ENCODE data around the gene ZNF614. TPM values are rescaled to one million over a fixed set of nuclear protein-coding genes. Genes with fewer than 3 reads are reported as not detected.
A peak's percentile ranks its signal among the peaks of the same experiment; 100 is the strongest.

The ZNF614 gene
- total RNA-seq, 1 donor from 2014 or later, result 9.9 TPM

DNA sequence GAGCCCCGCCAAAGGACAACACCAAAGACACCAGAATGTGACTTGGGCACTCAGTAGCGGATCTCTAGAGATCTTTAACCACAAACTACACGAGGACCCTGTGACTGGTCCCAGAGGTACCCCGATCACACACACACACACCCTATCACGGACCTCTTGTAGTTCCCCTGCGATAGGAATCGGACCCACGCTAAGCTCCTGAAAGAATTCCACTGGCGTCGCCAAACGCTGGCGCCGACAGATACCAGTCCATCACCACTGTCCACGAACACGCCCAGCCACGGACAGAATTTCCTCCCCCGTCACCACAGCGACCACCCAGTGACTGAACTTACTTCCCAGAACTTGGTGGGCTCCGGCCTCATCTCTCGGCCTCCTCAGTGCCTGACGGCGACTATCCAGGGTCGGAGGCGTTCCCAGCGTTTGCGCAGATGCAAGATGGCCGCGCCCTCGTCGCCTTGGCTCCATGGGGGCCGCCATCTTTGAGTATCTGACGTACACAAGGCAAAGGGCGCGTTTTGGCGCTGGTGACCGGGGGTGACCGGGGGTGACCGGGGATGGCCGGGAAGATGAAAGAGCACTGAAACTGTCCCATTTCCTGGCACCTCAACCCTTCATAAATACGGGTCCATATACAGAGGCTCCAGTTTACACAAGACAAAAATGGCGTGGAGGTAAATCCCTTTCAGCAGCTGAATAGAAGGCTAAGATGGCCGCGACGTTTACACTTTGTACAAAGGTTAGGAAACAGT lies 20.2 kb downstream of the ZNF614 start, which contains the start of gene ZNF615:
Gene ZNF615, minus strand, starts transcription at position 406 of the 752 bp plus-strand sequence. CDS start 4,500 bp downstream, outside the sequence.
- H3K4me1 Mint-ChIP-seq (ENCODE audit: low read depth, unreplicated experiment), result no peaks in the 10 kb centered on the region
- peak within 1 kb of the TSS; percentile 94 for H3K27ac Mint-ChIP-seq (ENCODE audit: unreplicated experiment)
- H3K9me3 ChIP-seq (ENCODE audit: insufficient read depth, low read depth, low read length), result peaks cover 5% of the 10 kb centered on the region
- no peaks in the 10 kb centered on the region for H3K27me3 ChIP-seq (ENCODE audit: insufficient read depth, low read length)
- no peaks in the 10 kb centered on the region for H3K36me3 ChIP-seq (ENCODE audit: insufficient read depth, low read length)
- peaks cover 17% of the 10 kb centered on the region for H3K36me3 Mint-ChIP-seq (ENCODE audit: low read depth, unreplicated experiment)
- H3K27ac ChIP-seq (ENCODE audit: low read depth, low read length), result peak within 1 kb of the TSS; percentile 81
- H4K20me1 ChIP-seq (ENCODE audit: insufficient read depth, low read length), result no peaks in the 10 kb centered on the region
- peaks cover 25% of the 10 kb centered on the region for H3K79me2 ChIP-seq (ENCODE audit: insufficient read depth, low read length)
- H3K4me1 ChIP-seq (ENCODE audit: insufficient read depth, low read length), result peaks cover 7% of the 10 kb centered on the region
- H3K9ac ChIP-seq (ENCODE audit: low read length), result peak within 1 kb of the TSS; percentile 91
- no peak for FAIRE-seq
- peak within 1 kb of the TSS; percentile 97 for H3K4me3 Mint-ChIP-seq (ENCODE audit: unreplicated experiment)
- DNase-seq (ENCODE audit: low read depth), result peak; percentile 70
- peak within 1 kb of the TSS; percentile 100 for H2AFZ ChIP-seq (ENCODE audit: low read depth, low read length)
- peak within 1 kb of the TSS; percentile 98 for H3K4me3 ChIP-seq (ENCODE audit: insufficient read depth, low read depth, low read length)
- no peaks in the 10 kb centered on the region for H3K27me3 Mint-ChIP-seq (ENCODE audit: low read depth, unreplicated experiment)
- peaks cover 10% of the 10 kb centered on the region for H3K9me3 Mint-ChIP-seq (ENCODE audit: unreplicated experiment)
- peak within 1 kb of the TSS; percentile 89 for H3K4me2 ChIP-seq (ENCODE audit: low read length)
- no peak for TF ChIP-seq EZH2 (IDR thresholded peaks at IDR 0.05; ENCODE audit: insufficient read depth, low read length)
- TF ChIP-seq CTCF (IDR thresholded peaks at IDR 0.05; ENCODE audit: insufficient read depth, low read depth, low read length), result no peak

- Mint-ChIP-seq H3K4me1 (ENCODE audit: low read depth, unreplicated experiment) (no peaks in the 10 kb centered on the region), H3K27me3 (ENCODE audit: low read depth, unreplicated experiment) (no peaks in the 10 kb centered on the region), H3K27ac (ENCODE audit: unreplicated experiment) (peak overlapping the region; percentile 94), H3K9me3 (ENCODE audit: unreplicated experiment) (peaks cover 10% of the 10 kb centered on the region), H3K36me3 (ENCODE audit: low read depth, unreplicated experiment) (peaks cover 13% of the 10 kb centered on the region), H3K4me3 (ENCODE audit: unreplicated experiment) (peak overlapping the region; percentile 97)
- Histone ChIP-seq H4K20me1 (ENCODE audit: insufficient read depth, low read length) (no peaks in the 10 kb centered on the region), H3K36me3 (ENCODE audit: insufficient read depth, low read length) (peaks cover under 1% of the 10 kb centered on the region), H3K27me3 (ENCODE audit: insufficient read depth, low read length) (no peaks in the 10 kb centered on the region), H3K27ac (ENCODE audit: low read depth, low read length) (peak overlapping the region; percentile 81), H3K4me3 (ENCODE audit: insufficient read depth, low read depth, low read length) (peak overlapping the region; percentile 98), H3K79me2 (ENCODE audit: insufficient read depth, low read length) (peaks cover 25% of the 10 kb centered on the region), H3K9ac (ENCODE audit: low read length) (peak overlapping the region; percentile 91), H2AFZ (ENCODE audit: low read depth, low read length) (peak overlapping the region; percentile 100), H3K4me2 (ENCODE audit: low read length) (peak overlapping the region; percentile 89), H3K9me3 (ENCODE audit: insufficient read depth, low read depth, low read length) (peaks cover 5% of the 10 kb centered on the region), H3K4me1 (ENCODE audit: insufficient read depth, low read length) (peaks cover 7% of the 10 kb centered on the region)
- FAIRE-seq (no peak), DNase-seq (ENCODE audit: low read depth) (no peak)
- no peak for TF ChIP-seq EZH2 (IDR thresholded peaks at IDR 0.05; ENCODE audit: insufficient read depth, low read length)
- TF ChIP-seq CTCF (IDR thresholded peaks at IDR 0.05; ENCODE audit: insufficient read depth, low read depth, low read length), result no peak
These were observed 20.8 kb downstream of the ZNF614 start for GRCh38 chr19:52007451-52007805.
